IMR-90 (cell line): ENCODE measurements around the gene FOSL2. TPM values are rescaled to one million over a fixed set of nuclear protein-coding genes. Genes with fewer than 3 reads are reported as not detected.

Experiments used
- ATAC-seq: fragments of 200-7000 bp; cut with Tn5 transposase; 2 replicates; pipeline ENCODE4 v1.9.1; 2020; ENCODE audit warnings: low read depth, mild to moderate bottlenecking, moderate library complexity
- BruUV-seq: library from RNA; stranded (reverse); fragments of 400-500 nt; replicated peaks from 2 replicates; lab custom pipeline; 2021; lab: Mats Ljungman, UMichigan
- CTCF ChIA-PET: fragments of 300-600 bp; formaldehyde crosslinking; extraction: SDS; loops from one replicate; lab custom pipeline; 2021; ENCODE audit warnings: antibody characterized with exemption; lab: Yijun Ruan, JAX
- POLR2A ChIA-PET: fragments of 300-600 bp; sonication (Branson Sonifier 250); formaldehyde crosslinking; loops from one replicate; lab custom pipeline; 2022; ENCODE audit warnings: antibody characterized with exemption; ENCODE audit not compliant: unreplicated experiment; lab: Charles Lee
- DNase-seq: peaks from one replicate; pipeline ENCODE4 v3.0.0; 2013
- H2AFZ ChIP-seq: replicated peaks from 2 replicates; pipeline ENCODE3; 2013; ENCODE audit warnings: low read length, mild to moderate bottlenecking; ENCODE audit not compliant: poor library complexity
- H2AK5ac ChIP-seq: 2 replicates; pipeline ENCODE4 v1.6.1; 2013; ENCODE audit warnings: low read depth, low read length, inconsistent platforms
- H2AK9ac ChIP-seq: replicated peaks from 2 replicates; pipeline ENCODE3; 2013; ENCODE audit warnings: mild to moderate bottlenecking, low read depth, low read length, moderate library complexity; ENCODE audit not compliant: poor library complexity
- H2BK120ac ChIP-seq: 2 replicates; pipeline ENCODE4 v1.6.1; 2013; ENCODE audit warnings: low read depth, low read length, inconsistent platforms
- H2BK15ac ChIP-seq: 3 replicates; pipeline ENCODE4 v1.6.1; 2013; ENCODE audit warnings: low read depth, low read length, inconsistent platforms
- H2BK20ac ChIP-seq: 2 replicates; pipeline ENCODE4 v1.6.1; 2013; ENCODE audit warnings: low read depth, mild to moderate bottlenecking, inconsistent platforms, low read length, moderate library complexity
- H2BK5ac ChIP-seq: 2 replicates; pipeline ENCODE4 v1.6.1; 2013; ENCODE audit warnings: mild to moderate bottlenecking, low read depth, low read length, inconsistent platforms; ENCODE audit not compliant: poor library complexity, severe bottlenecking
- H3K14ac ChIP-seq: replicated peaks from 2 replicates; pipeline ENCODE4 v1.6.1; 2013; ENCODE audit warnings: low read depth, low read length, inconsistent platforms
- H3K18ac ChIP-seq: 2 replicates; pipeline ENCODE4 v1.6.1; 2013; ENCODE audit warnings: low read depth, low read length, control low read depth
- H3K23ac ChIP-seq: 2 replicates; pipeline ENCODE4 v1.6.1; 2013; ENCODE audit warnings: low read depth, low read length, inconsistent platforms
- H3K27ac ChIP-seq: 2 replicates; pipeline ENCODE4 v1.5.1; 2013; ENCODE audit warnings: mild to moderate bottlenecking, control low read depth, low read length; ENCODE audit not compliant: insufficient read depth
- H3K27me3 ChIP-seq: 2 replicates; pipeline ENCODE4 v1.6.1; 2013; ENCODE audit warnings: low read length; ENCODE audit not compliant: control insufficient read depth, insufficient read depth
- H3K36me3 ChIP-seq: 2 replicates; pipeline ENCODE4 v1.6.1; 2013; ENCODE audit warnings: low read length, mixed read lengths; ENCODE audit not compliant: control insufficient read depth, insufficient read depth
- H3K4ac ChIP-seq: 2 replicates; pipeline ENCODE4 v1.6.1; 2013; ENCODE audit warnings: low read depth, low read length, inconsistent platforms
- H3K4me1 ChIP-seq: 2 replicates; pipeline ENCODE4 v1.6.1; 2013; ENCODE audit warnings: low read length, mixed read lengths; ENCODE audit not compliant: control insufficient read depth, insufficient read depth
- H3K4me2 ChIP-seq: 2 replicates; pipeline ENCODE4 v1.6.1; 2013; ENCODE audit warnings: low read depth, mild to moderate bottlenecking, control low read depth, low read length, moderate library complexity
- H3K4me3 ChIP-seq: 2 replicates; pipeline ENCODE4 v1.5.1; 2013; ENCODE audit warnings: low read depth, mild to moderate bottlenecking, control low read depth, low read length, moderate library complexity; ENCODE audit not compliant: insufficient read depth
- H3K56ac ChIP-seq: 2 replicates; pipeline ENCODE4 v1.6.1; 2013; ENCODE audit warnings: low read length, inconsistent platforms; ENCODE audit not compliant: insufficient read depth; ENCODE audit errors: extremely low read depth
- H3K79me1 ChIP-seq, 2 experiments: 2 replicates each; pipeline ENCODE4 v1.6.1; 2013; ENCODE audit warnings: low read length in 2 of 2, inconsistent platforms in 1 of 2, low read depth in 1 of 2
- H3K9ac ChIP-seq: 2 replicates; pipeline ENCODE4 v1.6.1; 2013; ENCODE audit warnings: low read depth, low read length, control low read depth
- H3K9me1 ChIP-seq: 2 replicates; pipeline ENCODE4 v1.6.1; 2013; ENCODE audit warnings: low read length, inconsistent platforms; ENCODE audit not compliant: insufficient read depth
- H3K9me3 ChIP-seq: 2 replicates; pipeline ENCODE4 v1.6.1; 2013; ENCODE audit warnings: low read length; ENCODE audit not compliant: control insufficient read depth, insufficient read depth
- H4K20me1 ChIP-seq: 2 replicates; pipeline ENCODE4 v1.6.1; 2013; ENCODE audit warnings: low read length, inconsistent platforms; ENCODE audit not compliant: insufficient read depth
- H4K5ac ChIP-seq: 2 replicates; pipeline ENCODE4 v1.6.1; 2013; ENCODE audit warnings: mild to moderate bottlenecking, low read depth, low read length, control low read depth
- H4K8ac ChIP-seq, 2 experiments: 2 replicates each; pipeline ENCODE4 v1.6.1; 2013; ENCODE audit warnings: low read depth in 2 of 2, low read length in 2 of 2, control low read depth in 1 of 2, inconsistent platforms in 1 of 2
- H4K91ac ChIP-seq: 2 replicates; pipeline ENCODE4 v1.6.1; 2013; ENCODE audit warnings: low read depth, low read length, inconsistent platforms; ENCODE audit not compliant: insufficient read depth
- BHLHE40 ChIP-seq: fragments of 150-350 bp; IDR thresholded peaks from 2 replicates; pipeline ENCODE4 v1.6.1; 2016; ENCODE audit warnings: mild to moderate bottlenecking, low read depth, low read length
- CHD1 ChIP-seq: IDR thresholded peaks from 2 replicates; pipeline ENCODE4 v1.6.1; 2012; ENCODE audit warnings: low read depth, low read length, improper control_type of control experiment
- CTCF ChIP-seq: conservative IDR thresholded peaks from 2 replicates; pipeline ENCODE4 v1.5.1; 2012; ENCODE audit warnings: mild to moderate bottlenecking, low read depth, low read length, improper control_type of control experiment
- ELK1 ChIP-seq: fragments of 150-350 bp; IDR thresholded peaks from 2 replicates; pipeline ENCODE4 v1.6.1; 2016; ENCODE audit warnings: low read depth, mild to moderate bottlenecking, low read length, moderate library complexity, borderline replicate concordance
- FOS ChIP-seq: fragments of 150-350 bp; IDR thresholded peaks from 2 replicates; pipeline ENCODE4 v1.6.1; 2016; ENCODE audit warnings: low read depth, low read length
- MAZ ChIP-seq: IDR thresholded peaks from 2 replicates; pipeline ENCODE4 v1.6.1; 2012; ENCODE audit warnings: low read depth, mild to moderate bottlenecking, low read length, improper control_type of control experiment, moderate library complexity, borderline replicate concordance
- MXI1 ChIP-seq: IDR thresholded peaks from 2 replicates; pipeline ENCODE4 v1.6.1; 2012; ENCODE audit warnings: low read depth, mild to moderate bottlenecking, low read length, moderate library complexity, borderline replicate concordance
- NFE2L2 ChIP-seq: fragments of 150-350 bp; IDR thresholded peaks from 2 replicates; pipeline ENCODE4 v1.6.1; 2016; ENCODE audit warnings: low read depth, mild to moderate bottlenecking, low read length
- POLR2A ChIP-seq: IDR thresholded peaks from 2 replicates; pipeline ENCODE4 v1.6.1; 2012; ENCODE audit warnings: mild to moderate bottlenecking, low read depth, low read length
- RAD21 ChIP-seq: IDR thresholded peaks from 2 replicates; pipeline ENCODE4 v1.6.1; 2012; ENCODE audit warnings: low read length, improper control_type of control experiment
- RCOR1 ChIP-seq: IDR thresholded peaks from 2 replicates; pipeline ENCODE4 v1.6.1; 2012; ENCODE audit warnings: mild to moderate bottlenecking, low read length, improper control_type of control experiment; ENCODE audit not compliant: insufficient replicate concordance
- RFX5 ChIP-seq: IDR thresholded peaks from 2 replicates; pipeline ENCODE4 v1.8.0; 2012; ENCODE audit warnings: low read depth, mild to moderate bottlenecking, low read length, moderate library complexity
- SMC3 ChIP-seq: fragments of 150-350 bp; IDR thresholded peaks from 2 replicates; pipeline ENCODE4 v1.6.1; 2016; ENCODE audit warnings: low read depth, mild to moderate bottlenecking, antibody characterized with exemption, low read length, moderate library complexity
- USF2 ChIP-seq: fragments of 150-350 bp; IDR thresholded peaks from 2 replicates; pipeline ENCODE4 v1.6.1; 2017; ENCODE audit warnings: mild to moderate bottlenecking, antibody characterized with exemption, low read length, low read depth
- WGBS, 2 experiments: methylation state at CpG; one replicate each; pipeline versions ENCODE4 v1.1.5 to v1.1.7; 2013; ENCODE audit warnings: missing lambda C conversion rate in 2 of 2; ENCODE audit not compliant: insufficient read length in 1 of 2; ENCODE audit errors: extremely low coverage in 2 of 2; 5-methylcytosine and 5-hydroxymethylcytosine counted together
- dilution Hi-C: fragments of 300-500 bp; cut with HindIII; formaldehyde crosslinking; loops from one replicate; pipeline ENCODE4 v1.14.3; 2018; ENCODE audit warnings: low sequenced_read_pairs; ENCODE audit not compliant: unreplicated experiment
- in situ Hi-C: fragments of 300-500 bp; cut with MboI; formaldehyde crosslinking; loops from 3 replicates; pipeline ENCODE4 v1.14.3; 2019; ENCODE audit warnings: low sequenced_read_pairs, inconsistent platforms, mixed read lengths
- intact Hi-C: fragments of 100-400 bp; cut with micrococcal nuclease; formaldehyde crosslinking; loops from 2 replicates; pipeline ENCODE4 v1.10.0; 2022
- polyA plus RNA-seq, 3 experiments: library from polyadenylated mRNA; depleted of rRNA; stranded (reverse); fragments of >200 nt; gene quantifications; 2 replicates each; pipeline ENCODE4 v1.2.3, GENCODE V29; 2012; ENCODE audit warnings: low replicate concordance in 1 of 3
- total RNA-seq: library from RNA; depleted of rRNA; stranded (reverse); fragments of >200 nt; gene quantifications from 2 replicates; pipeline ENCODE4 v1.2.3, GENCODE V29; 2012

Gene FOSL2
- total and polyA plus RNA-seq, 2 of the 4 experiments (the other 2 are of a cell fraction), result 31.4 to 46.3 TPM

- H4K5ac ChIP-seq, result peak overlapping the region; percentile 74
- H3K4me1 ChIP-seq, result peaks cover 19% of the 10 kb centered on the region
- peak overlapping the region; percentile 91 for H3K4me3 ChIP-seq
- ChIA-PET POLR2A (no interaction called here), CTCF (no interaction called here)
- DNase-seq (no peak), ATAC-seq (no peak)
- peaks cover 0 to 23% of the 10 kb centered on the region in 2 experiments; a peak in 2 of 4 replicates for H3K79me1 ChIP-seq
- TF ChIP-seq POLR2A, result no peak
- no peak; the same call in 1 of the 2 replicates for TF ChIP-seq MXI1
- TF ChIP-seq CTCF, result no peak
- TF ChIP-seq RAD21, result no peak
- no peak for TF ChIP-seq MAZ
- no peak for TF ChIP-seq FOS
- TF ChIP-seq BHLHE40, result no peak
- no peak for TF ChIP-seq RFX5
- TF ChIP-seq CHD1, result no peak
- TF ChIP-seq RCOR1, result no peak
- no peak for TF ChIP-seq ELK1
- no peak for TF ChIP-seq SMC3
- no peak for TF ChIP-seq NFE2L2
- TF ChIP-seq USF2, result no peak
- H3K23ac ChIP-seq, result peak overlapping the region; percentile 85
- peak overlapping the region; percentile 30 for H2BK20ac ChIP-seq
- peak overlapping the region; percentile 45; the same call in 1 of the 3 replicates for H2BK15ac ChIP-seq
- H4K20me1 ChIP-seq, result peaks cover 59% of the 10 kb centered on the region
- H2BK120ac ChIP-seq, result peak overlapping the region; percentile 81
- peaks cover 27% of the 10 kb centered on the region for H3K36me3 ChIP-seq
- intact Hi-C loops, result loop anchor here (1.0 to 10.0 kb wide), 4 partner anchors 163 to 712 kb away; partner anchors contain the start of gene MRPL33
- H4K91ac ChIP-seq, result peak overlapping the region; percentile 86
- H3K4ac ChIP-seq, result peak overlapping the region; percentile 96
- H3K27me3 ChIP-seq, result no peaks in the 10 kb centered on the region
- peak overlapping the region; percentile 91 for H2AK5ac ChIP-seq
- peak overlapping the region; percentile 87 for H3K18ac ChIP-seq
- peak overlapping the region; percentile 93 for H3K14ac ChIP-seq
- H2AFZ ChIP-seq, result peak overlapping the region; percentile 58
- dilution Hi-C loops, result no loop called here
- H2AK9ac ChIP-seq, result peak overlapping the region; percentile 96
- H3K9me3 ChIP-seq, result no peaks in the 10 kb centered on the region
- peak overlapping the region; percentile 88 for H3K4me2 ChIP-seq
- peak overlapping the region; percentile 95 for H3K9ac ChIP-seq
- peaks cover 10% of the 10 kb centered on the region for H3K9me1 ChIP-seq
- no TSS peak for BruUV-seq
- peak overlapping the region; percentile 89 for H3K27ac ChIP-seq
- in situ Hi-C loops, result loop anchor here (5.0 to 10.0 kb wide), 2 partner anchors 430 to 638 kb away; no protein-coding TSS in a partner anchor
- peak overlapping the region; percentile 96 for H3K56ac ChIP-seq
- no CpG with 5 or more reads among the region's 7 CpGs for WGBS, 2 experiments
- H2BK5ac ChIP-seq, result peak overlapping the region; percentile 92
- peak overlapping the region; percentile 44 to 88 for H4K8ac ChIP-seq
Measured at GRCh38 chr2:28394997-28395333, 2.3 kb downstream of the FOSL2 start.
